Measurements from ENCODE around the gene SULF2. TPM values are rescaled to one million over a fixed set of nuclear protein-coding genes. Genes with fewer than 3 reads are reported as not detected.

SULF2 gene
- total and polyA plus RNA-seq, 2 of the 4 experiments (the other 2 are of a cell fraction): 0.54 to 0.77 TPM

GRCh38 chr20:47741669-47742608 lies 43.3 kb downstream of the SULF2 start (continued):
- no peak for TF ChIP-seq NFE2L2 (IDR thresholded peaks at IDR 0.05; ENCODE audit: low read depth, low read length)

GRCh38 chr20:47740862-47741184 lies 44.5 kb downstream of the SULF2 start:
- Histone ChIP-seq H3K23ac (ENCODE audit: low read depth, low read length) (no peak overlapping the region), H3K9ac (ENCODE audit: low read depth, low read length) (no peak overlapping the region), H2AK5ac (ENCODE audit: low read depth, low read length) (no peak overlapping the region), H3K9me1 (ENCODE audit: insufficient read depth, low read length) (no peaks in the 10 kb centered on the region), H3K18ac (ENCODE audit: low read depth, low read length) (no peak overlapping the region), H2AK9ac (replicated peaks; ENCODE audit: low read depth, low read length, poor library complexity) (no peak overlapping the region), H3K4me1 (ENCODE audit: control insufficient read depth, insufficient read depth, low read length) (no peaks in the 10 kb centered on the region), H2BK120ac (ENCODE audit: low read depth, low read length) (no peak overlapping the region), H3K4me2 (ENCODE audit: low read depth, low read length) (no peak overlapping the region), H3K9me3 (ENCODE audit: control insufficient read depth, insufficient read depth, low read length) (no peaks in the 10 kb centered on the region), H4K91ac (ENCODE audit: insufficient read depth, low read depth, low read length) (no peak overlapping the region), H2BK5ac (ENCODE audit: low read depth, low read length, poor library complexity, severe bottlenecking) (no peak overlapping the region), H3K27me3 (ENCODE audit: control insufficient read depth, insufficient read depth, low read length) (peaks cover 4% of the 10 kb centered on the region; the same call in 1 of the 2 replicates), H4K8ac (ENCODE audit: low read depth in 2 of 2, low read length in 2 of 2) (no peak overlapping the region), H3K79me1 (ENCODE audit: low read depth in 1 of 2, low read length in 2 of 2) (no peaks in the 10 kb centered on the region), H2AFZ (replicated peaks; ENCODE audit: low read length, poor library complexity) (no peak overlapping the region), H3K56ac (ENCODE audit: extremely low read depth, insufficient read depth, low read length) (no peak overlapping the region), H4K5ac (ENCODE audit: low read depth, low read length) (no peak overlapping the region), H3K4ac (ENCODE audit: low read depth, low read length) (no peak overlapping the region), H3K27ac (ENCODE audit: insufficient read depth, low read length) (no peak overlapping the region), H2BK20ac (ENCODE audit: low read depth, low read length) (no peak overlapping the region), H4K20me1 (ENCODE audit: insufficient read depth, low read length) (no peaks in the 10 kb centered on the region), H3K36me3 (ENCODE audit: control insufficient read depth, insufficient read depth, low read length) (no peaks in the 10 kb centered on the region; the same call in 1 of the 2 replicates), H3K14ac (replicated peaks; ENCODE audit: low read depth, low read length) (no peak overlapping the region), H3K4me3 (ENCODE audit: insufficient read depth, low read depth, low read length) (no peak overlapping the region), H2BK15ac (ENCODE audit: low read depth, low read length) (no peak overlapping the region)
- ChIA-PET POLR2A (ENCODE audit: unreplicated experiment) (no interaction called here), CTCF (no interaction called here)
- DNase-seq: no peak
- TF ChIP-seq, protein P1, sequence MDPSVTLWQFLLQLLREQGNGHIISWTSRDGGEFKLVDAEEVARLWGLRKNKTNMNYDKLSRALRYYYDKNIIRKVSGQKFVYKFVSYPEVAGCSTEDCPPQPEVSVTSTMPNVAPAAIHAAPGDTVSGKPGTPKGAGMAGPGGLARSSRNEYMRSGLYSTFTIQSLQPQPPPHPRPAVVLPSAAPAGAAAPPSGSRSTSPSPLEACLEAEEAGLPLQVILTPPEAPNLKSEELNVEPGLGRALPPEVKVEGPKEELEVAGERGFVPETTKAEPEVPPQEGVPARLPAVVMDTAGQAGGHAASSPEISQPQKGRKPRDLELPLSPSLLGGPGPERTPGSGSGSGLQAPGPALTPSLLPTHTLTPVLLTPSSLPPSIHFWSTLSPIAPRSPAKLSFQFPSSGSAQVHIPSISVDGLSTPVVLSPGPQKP (IDR thresholded peaks at IDR 0.05; ENCODE audit: borderline replicate concordance, low read depth, low read length): no peak
- no peak for TF ChIP-seq FOS (IDR thresholded peaks at IDR 0.05; ENCODE audit: low read depth, low read length)
- TF ChIP-seq CTCF (conservative IDR thresholded peaks at IDR 0.05; ENCODE audit: low read depth, low read length): no peak
- TF ChIP-seq RFX5 (IDR thresholded peaks at IDR 0.05; ENCODE audit: low read depth, low read length): no peak
- TF ChIP-seq SMC3 (IDR thresholded peaks at IDR 0.05; ENCODE audit: low read depth, low read length): no peak
- TF ChIP-seq BHLHE40 (IDR thresholded peaks at IDR 0.05; ENCODE audit: low read depth, low read length): no peak
- TF ChIP-seq CHD1 (IDR thresholded peaks at IDR 0.05; ENCODE audit: low read depth, low read length): no peak
- no peak for TF ChIP-seq MXI1 (IDR thresholded peaks at IDR 0.05; ENCODE audit: borderline replicate concordance, low read depth, low read length)
- TF ChIP-seq RCOR1 (IDR thresholded peaks at IDR 0.05; ENCODE audit: insufficient replicate concordance, low read length): no peak
- TF ChIP-seq MAZ (IDR thresholded peaks at IDR 0.05; ENCODE audit: borderline replicate concordance, low read depth, low read length): no peak
- no peak for TF ChIP-seq NFE2L2 (IDR thresholded peaks at IDR 0.05; ENCODE audit: low read depth, low read length)
- no peak for TF ChIP-seq POLR2A (IDR thresholded peaks at IDR 0.05; ENCODE audit: low read depth, low read length)
- no peak for TF ChIP-seq RAD21 (IDR thresholded peaks at IDR 0.05; ENCODE audit: low read length)
- BruUV-seq (replicated peaks): no TSS peak
- dilution Hi-C loops (cut with HindIII; ENCODE audit: low sequenced_read_pairs, unreplicated experiment) (no loop called here), intact Hi-C loops (cut with micrococcal nuclease) (no loop called here), in situ Hi-C loops (cut with MboI; ENCODE audit: low sequenced_read_pairs) (no loop called here)
- 33% methylated on average over 7 of the region's 11 CpGs; no CpG with 5 or more reads in 1 of the 2 experiments for WGBS, 2 experiments (ENCODE audit: extremely low coverage in 2 of 2, insufficient read length in 1 of 2)
- ATAC-seq (ENCODE audit: low read depth): no peak

Measured in IMR-90 (cell line).